ENCODE results near the gene NUDC. TPM values are rescaled to one million over a fixed set of nuclear protein-coding genes. Genes with fewer than 3 reads are reported as not detected.

The NUDC gene
- total and polyA plus RNA-seq, 2 of the 13 experiments (the other 11 are each of a cell fraction or from before 2014, with no cell fraction given) = 34.7 to 104 TPM

GRCh38 chr1:26911399-26912146 is 10.0 kb upstream of the NUDC start (continued):
- TF ChIP-seq KDM6A (CRISPR knock-in tag; IDR thresholded peaks at IDR 0.05; ENCODE audit: low read depth) = no peak
- TF ChIP-seq PPARG (CRISPR knock-in tag; conservative IDR thresholded peaks at IDR 0.05) = 0 out of 2 replicates have a peak, but pooled peaks have one; percentile 9
- no peak for TF ChIP-seq ZNF232 (CRISPR knock-in tag; IDR thresholded peaks at IDR 0.05; ENCODE audit: borderline replicate concordance)
- TF ChIP-seq HNRNPK (IDR thresholded peaks at IDR 0.05; ENCODE audit: low read depth, low read length, poor library complexity, severe bottlenecking) = no peak
- TF ChIP-seq SIX4 (CRISPR knock-in tag; IDR thresholded peaks at IDR 0.05) = no peak
- TF ChIP-seq POGK (CRISPR knock-in tag; conservative IDR thresholded peaks at IDR 0.05) = peak; percentile 54; the same call in 1 of the 2 replicates
- no peak for TF ChIP-seq BORCS8-MEF2B (CRISPR knock-in tag; IDR thresholded peaks at IDR 0.05)
- no peak for TF ChIP-seq PAX8 (CRISPR knock-in tag; IDR thresholded peaks at IDR 0.05; ENCODE audit: borderline replicate concordance)
- TF ChIP-seq, protein P1, sequence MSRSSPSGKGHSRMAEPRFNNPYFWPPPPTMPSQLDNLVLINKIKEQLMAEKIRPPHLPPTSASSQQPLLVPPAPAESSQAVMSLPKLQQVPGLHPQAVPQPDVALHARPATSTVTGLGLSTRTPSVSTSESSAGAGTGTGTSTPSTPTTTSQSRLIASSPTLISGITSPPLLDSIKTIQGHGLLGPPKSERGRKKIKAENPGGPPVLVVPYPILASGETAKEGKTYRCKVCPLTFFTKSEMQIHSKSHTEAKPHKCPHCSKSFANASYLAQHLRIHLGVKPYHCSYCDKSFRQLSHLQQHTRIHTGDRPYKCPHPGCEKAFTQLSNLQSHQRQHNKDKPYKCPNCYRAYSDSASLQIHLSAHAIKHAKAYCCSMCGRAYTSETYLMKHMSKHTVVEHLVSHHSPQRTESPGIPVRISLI (CRISPR knock-in tag; IDR thresholded peaks at IDR 0.05; ENCODE audit: borderline replicate concordance) = no peak
- TF ChIP-seq NFKB2 (CRISPR knock-in tag; IDR thresholded peaks at IDR 0.05; ENCODE audit: borderline replicate concordance) = peak; percentile 63; the same call in 1 of the 2 replicates
- no peak for TF ChIP-seq MTF2 (CRISPR knock-in tag; IDR thresholded peaks at IDR 0.05; ENCODE audit: borderline replicate concordance)
- no peak for TF ChIP-seq HOXA5 (CRISPR knock-in tag; IDR thresholded peaks at IDR 0.05)
- TF ChIP-seq MIXL1 (CRISPR knock-in tag; IDR thresholded peaks at IDR 0.05) = no peak
- TF ChIP-seq ZNF234 (CRISPR knock-in tag; conservative IDR thresholded peaks at IDR 0.05) = no peak
- TF ChIP-seq, protein P2, sequence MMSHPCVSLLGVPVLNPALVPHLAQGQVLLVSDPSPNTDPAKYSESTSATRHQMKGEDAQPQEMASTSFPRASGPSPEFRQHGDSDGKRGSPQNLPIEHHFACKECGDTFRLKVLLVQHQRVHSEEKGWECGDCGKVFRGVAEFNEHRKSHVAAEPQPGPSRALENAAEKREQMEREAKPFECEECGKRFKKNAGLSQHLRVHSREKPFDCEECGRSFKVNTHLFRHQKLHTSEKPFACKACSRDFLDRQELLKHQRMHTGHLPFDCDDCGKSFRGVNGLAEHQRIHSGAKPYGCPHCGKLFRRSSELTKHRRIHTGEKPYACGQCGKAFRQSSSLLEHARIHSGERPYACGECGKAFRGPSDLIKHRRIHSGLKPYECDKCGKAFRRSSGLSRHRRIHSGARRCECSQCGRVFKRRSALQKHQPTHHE (CRISPR knock-in tag; IDR thresholded peaks at IDR 0.05; ENCODE audit: borderline replicate concordance) = no peak
- no peak for TF ChIP-seq KDM1A (CRISPR knock-in tag; IDR thresholded peaks at IDR 0.05)
- no peak for TF ChIP-seq SOX6 (IDR thresholded peaks at IDR 0.05)
- TF ChIP-seq SOX6 (CRISPR knock-in tag; IDR thresholded peaks at IDR 0.05) = no peak
- TF ChIP-seq, protein P3, sequence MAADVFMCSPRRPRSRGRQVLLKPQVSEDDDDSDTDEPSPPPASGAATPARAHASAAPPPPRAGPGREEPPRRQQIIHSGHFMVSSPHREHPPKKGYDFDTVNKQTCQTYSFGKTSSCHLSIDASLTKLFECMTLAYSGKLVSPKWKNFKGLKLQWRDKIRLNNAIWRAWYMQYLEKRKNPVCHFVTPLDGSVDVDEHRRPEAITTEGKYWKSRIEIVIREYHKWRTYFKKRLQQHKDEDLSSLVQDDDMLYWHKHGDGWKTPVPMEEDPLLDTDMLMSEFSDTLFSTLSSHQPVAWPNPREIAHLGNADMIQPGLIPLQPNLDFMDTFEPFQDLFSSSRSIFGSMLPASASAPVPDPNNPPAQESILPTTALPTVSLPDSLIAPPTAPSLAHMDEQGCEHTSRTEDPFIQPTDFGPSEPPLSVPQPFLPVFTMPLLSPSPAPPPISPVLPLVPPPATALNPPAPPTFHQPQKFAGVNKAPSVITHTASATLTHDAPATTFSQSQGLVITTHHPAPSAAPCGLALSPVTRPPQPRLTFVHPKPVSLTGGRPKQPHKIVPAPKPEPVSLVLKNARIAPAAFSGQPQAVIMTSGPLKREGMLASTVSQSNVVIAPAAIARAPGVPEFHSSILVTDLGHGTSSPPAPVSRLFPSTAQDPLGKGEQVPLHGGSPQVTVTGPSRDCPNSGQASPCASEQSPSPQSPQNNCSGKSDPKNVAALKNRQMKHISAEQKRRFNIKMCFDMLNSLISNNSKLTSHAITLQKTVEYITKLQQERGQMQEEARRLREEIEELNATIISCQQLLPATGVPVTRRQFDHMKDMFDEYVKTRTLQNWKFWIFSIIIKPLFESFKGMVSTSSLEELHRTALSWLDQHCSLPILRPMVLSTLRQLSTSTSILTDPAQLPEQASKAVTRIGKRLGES (CRISPR knock-in tag; IDR thresholded peaks at IDR 0.05; ENCODE audit: borderline replicate concordance) = no peak
- TF ChIP-seq ZNF274 (CRISPR knock-in tag; IDR thresholded peaks at IDR 0.05) = peak; percentile 86
- TF ChIP-seq ZSCAN29 (CRISPR knock-in tag; conservative IDR thresholded peaks at IDR 0.05) = no peak
- no peak for TF ChIP-seq ZNF136 (CRISPR knock-in tag; IDR thresholded peaks at IDR 0.05; ENCODE audit: low read depth)
- no peak; the same call in 1 of the 2 replicates for TF ChIP-seq ZNF501 (CRISPR knock-in tag; IDR thresholded peaks at IDR 0.05)

All from HepG2 (cell line).